HG03196 (cell line): ENCODE measurements around the gene ATP1A4.

ENCODE experiments used
- ATAC-seq: cut with Tn5 transposase; IDR thresholded peaks from one replicate; pipeline ENCODE4 v1.9.1; 2021; ENCODE audit not compliant: unreplicated experiment

ATP1A4 gene

DNA sequence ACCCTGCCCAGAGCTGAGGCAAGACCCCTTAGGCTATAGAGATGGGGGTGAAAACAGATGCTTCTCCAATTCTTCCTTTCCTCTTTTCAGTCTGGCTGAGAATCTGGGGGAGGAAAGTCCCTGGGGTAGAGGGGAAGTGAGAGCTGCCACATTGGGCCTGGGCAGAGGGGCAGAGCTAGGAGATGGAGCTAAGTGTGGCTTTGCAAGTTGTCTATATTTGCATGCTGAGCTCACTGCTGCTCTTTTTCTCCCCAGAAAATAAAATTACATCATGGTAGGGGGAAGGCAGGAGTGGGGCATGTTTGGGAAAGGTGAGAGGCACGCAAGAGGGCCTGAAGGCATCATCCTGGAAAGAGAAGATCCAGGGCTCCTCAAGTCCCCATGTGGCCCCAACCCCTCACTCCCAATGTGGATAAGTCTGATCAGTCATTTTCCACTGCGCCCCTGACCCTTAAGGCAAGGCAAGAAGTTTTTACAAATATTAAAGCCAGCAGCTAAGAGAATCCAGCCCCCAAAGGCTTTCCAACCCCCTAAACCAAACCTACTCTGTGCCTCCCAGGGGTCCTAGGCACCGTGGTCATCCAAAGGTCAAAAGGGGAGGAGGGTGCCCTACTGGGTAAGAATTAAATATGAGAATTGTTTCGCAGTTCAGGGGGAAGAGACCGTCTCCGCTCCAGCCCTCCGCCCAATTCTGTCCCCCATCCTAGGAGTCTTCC is 53.3 kb downstream of the ATP1A4 start:
- ATAC-seq = peak; percentile 65

- ATAC-seq = no peak
Observed at GRCh38 chr1:160205242-160206035, 54.0 kb downstream of the ATP1A4 start, which contains the start of gene PEA15. Gene PEA15, plus strand, starts transcription at chr1:160205384. Its CDS starts 6,161 bp downstream, at chr1:160211545.

DNA sequence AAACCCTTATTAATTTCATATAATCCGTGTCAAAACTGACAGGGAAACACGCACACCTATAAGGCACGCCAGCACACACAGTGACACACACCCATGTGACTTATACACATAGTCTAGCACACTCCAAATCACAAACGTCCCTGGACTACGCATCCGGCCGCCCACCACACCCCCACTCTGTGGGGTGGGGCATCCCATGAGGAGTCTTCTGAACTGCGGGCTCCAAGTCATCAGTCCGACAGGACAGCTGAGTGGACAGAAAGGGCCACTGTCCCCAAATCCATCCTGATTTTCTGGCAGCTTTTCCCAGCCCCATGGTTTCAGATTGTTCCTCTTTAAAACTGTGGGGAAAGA is 54.6 kb downstream of the ATP1A4 start:
- ATAC-seq = peak; percentile 32

GRCh38 chr1:160206421-160207117 is 55.2 kb downstream of the ATP1A4 start:
- no peak for ATAC-seq

DNA sequence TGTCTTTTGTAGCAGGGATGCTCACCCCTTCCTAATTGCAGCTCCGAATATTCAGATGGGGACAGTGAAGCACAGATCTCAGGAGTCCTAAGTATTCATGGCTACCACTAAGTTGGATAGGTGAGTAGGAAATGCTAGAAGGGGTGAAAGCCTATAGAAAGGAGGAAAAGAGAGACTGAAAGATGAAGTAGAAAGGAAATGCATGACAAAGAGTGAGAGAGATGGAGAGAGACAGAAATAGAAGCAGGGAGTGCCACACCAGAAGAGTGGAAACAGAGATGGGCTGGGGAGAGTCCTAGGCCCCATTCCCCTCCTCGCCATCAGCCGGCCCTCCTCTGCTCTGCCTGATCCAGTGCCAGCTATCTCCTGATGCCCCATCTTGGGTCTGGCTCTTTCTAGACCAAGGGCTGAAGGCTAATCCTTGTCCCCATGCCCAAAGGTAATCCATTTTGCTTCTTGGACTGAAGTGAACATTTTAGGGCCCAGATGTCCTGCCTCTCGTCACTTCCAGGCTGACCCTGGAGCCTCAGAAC is 55.8 kb downstream of the ATP1A4 start:
- no peak for ATAC-seq

- ATAC-seq = no peak
Observed at GRCh38 chr1:160207771-160208556, 56.6 kb downstream of the ATP1A4 start.

GRCh38 chr1:160208557-160209320 is 57.3 kb downstream of the ATP1A4 start:
- ATAC-seq = no peak

- no peak for ATAC-seq
Observed at GRCh38 chr1:160209321-160210046, 58.1 kb downstream of the ATP1A4 start.

DNA sequence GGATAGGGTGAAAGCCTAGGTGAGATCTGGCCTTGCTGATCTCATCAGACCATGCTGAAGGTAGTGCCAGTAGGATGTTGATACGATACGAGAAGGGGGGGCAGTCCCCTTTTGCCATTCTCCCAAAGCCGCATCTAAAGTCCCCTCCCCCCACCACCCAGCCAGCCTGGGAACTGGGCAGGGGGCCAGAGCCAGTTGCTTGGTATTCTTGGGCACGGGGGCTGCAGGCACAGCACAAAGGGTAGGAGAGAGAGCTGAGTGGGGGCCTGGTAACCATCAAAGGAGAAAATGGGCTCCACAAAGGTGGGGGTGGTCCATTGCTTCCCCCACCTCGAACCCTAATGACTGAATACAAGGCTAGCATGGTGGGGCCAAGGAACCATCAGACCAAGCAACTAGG is 59.2 kb downstream of the ATP1A4 start:
- ATAC-seq = no peak

GRCh38 chr1:160211046-160211790 is 59.8 kb downstream of the ATP1A4 start:
- no peak for ATAC-seq

- no peak for ATAC-seq
Observed at GRCh38 chr1:160214481-160215140, 63.2 kb downstream of the ATP1A4 start.

DNA sequence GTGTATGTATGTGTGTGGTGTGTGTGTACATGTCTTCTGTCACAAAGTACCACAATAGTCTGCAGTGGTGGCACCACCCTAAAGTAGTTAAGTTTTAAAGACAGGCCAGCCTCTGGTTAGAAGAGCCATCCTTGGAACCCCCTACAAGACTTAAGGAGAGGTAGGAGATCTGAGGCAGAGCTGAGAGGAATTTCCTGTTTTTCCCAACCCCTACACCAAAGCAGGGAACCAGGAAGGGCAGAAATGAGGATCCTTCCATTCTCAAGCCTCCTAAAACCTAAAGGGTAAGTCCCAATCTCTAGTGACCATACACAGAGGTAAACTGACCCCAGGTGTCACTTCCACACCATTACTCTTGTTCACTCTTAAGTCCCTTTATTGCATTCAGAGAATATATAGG is 64.9 kb downstream of the ATP1A4 start:
- no peak for ATAC-seq

DNA sequence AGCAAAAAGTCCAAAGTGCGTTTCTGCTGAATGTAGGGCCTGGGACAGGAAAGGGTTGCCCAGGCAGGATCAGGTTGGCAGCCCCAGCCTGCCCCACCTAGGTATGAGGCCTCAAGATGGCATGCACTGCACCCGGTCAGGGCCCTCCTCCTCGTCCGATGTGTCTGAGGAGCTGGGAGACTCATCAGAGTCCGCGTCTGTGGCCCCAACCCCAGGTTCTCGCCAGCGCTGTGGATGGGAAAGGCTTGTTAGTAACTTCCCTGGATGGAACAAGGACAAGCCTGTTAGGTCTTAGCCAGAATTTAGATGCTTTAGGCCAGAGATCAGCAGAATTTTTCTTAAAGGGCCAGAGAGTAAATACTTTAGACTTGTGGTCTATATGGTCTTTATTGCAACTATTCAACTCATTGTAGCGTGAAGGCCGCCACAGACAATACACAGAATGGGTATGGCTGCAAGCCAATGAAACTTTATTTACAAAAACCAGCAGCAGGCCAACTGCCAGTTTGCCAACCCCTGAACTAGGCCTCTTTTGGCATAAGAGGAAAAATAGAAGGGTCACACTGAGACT is 66.2 kb downstream of the ATP1A4 start:
- no peak for ATAC-seq

GRCh38 chr1:160219062-160219929 is 67.9 kb downstream of the ATP1A4 start:
- no peak for ATAC-seq

GRCh38 chr1:160220301-160220700 is 68.9 kb downstream of the ATP1A4 start:
- ATAC-seq = no peak

- no peak for ATAC-seq
Observed at GRCh38 chr1:160221089-160221488, 69.7 kb downstream of the ATP1A4 start.

DNA sequence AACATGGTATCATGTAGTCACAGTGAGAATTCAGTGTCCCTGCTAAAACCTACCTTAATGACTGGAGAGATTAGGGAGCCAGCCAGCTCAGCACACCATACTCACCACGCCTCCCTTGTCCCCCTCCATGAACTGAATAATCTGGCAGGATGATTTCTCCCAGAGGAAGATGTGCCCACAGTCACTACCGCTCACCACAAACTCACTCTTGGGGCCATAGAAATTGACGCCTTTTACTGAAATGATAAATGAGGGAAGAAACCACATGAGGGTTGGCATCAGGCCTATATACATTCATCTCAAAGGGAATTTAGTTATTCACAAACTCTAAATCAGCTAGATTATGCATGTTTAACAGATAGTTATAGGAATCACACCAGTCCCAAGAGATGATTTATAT is 71.1 kb downstream of the ATP1A4 start:
- ATAC-seq = no peak
